GM20000 (cell line): ENCODE results near the gene FCMR.
A peak's percentile ranks its signal among the peaks of the same experiment; 100 is the strongest.

ENCODE experiments used
- DNase-seq: peaks from one replicate; pipeline ENCODE4 v3.0.0; 2012; ENCODE audit warnings: low spot score
- CTCF ChIP-seq: IDR thresholded peaks from 2 replicates; pipeline ENCODE4 v1.5.1; 2012; ENCODE audit warnings: mild to moderate bottlenecking, control low read depth; ENCODE audit errors: extremely low read depth, missing control alignments

The FCMR gene

GRCh38 chr1:206940588-206940936 lies 18.8 kb upstream of the FCMR start:
- no peak for TF ChIP-seq CTCF
- no peak for DNase-seq

- no peak for TF ChIP-seq CTCF
Measured at GRCh38 chr1:206939841-206940587, 18.3 kb upstream of the FCMR start.

GRCh38 chr1:206939131-206939530 lies 17.4 kb upstream of the FCMR start:
- TF ChIP-seq CTCF = no peak
- no peak for DNase-seq

More at GRCh38 chr1:206939841-206940587, 18.3 kb upstream of the FCMR start:
- no peak for DNase-seq

GRCh38 chr1:206937425-206937824 lies 15.7 kb upstream of the FCMR start:
- TF ChIP-seq CTCF = no peak
- DNase-seq = no peak

GRCh38 chr1:206935491-206936067 lies 13.8 kb upstream of the FCMR start:
- peak; percentile 53 for DNase-seq
- peak; percentile 45 for TF ChIP-seq CTCF

- peak; percentile 78 for TF ChIP-seq CTCF
- DNase-seq = peak; percentile 64
Measured at GRCh38 chr1:206933333-206933945, 11.7 kb upstream of the FCMR start.

- no peak for DNase-seq
- TF ChIP-seq CTCF = no peak
Measured at GRCh38 chr1:206932177-206932576, 10.4 kb upstream of the FCMR start.
